Measurements from ENCODE around the gene DAGLB.
"Not testable (repeated sequence)": the region's sequence is repeated elsewhere in the genome, so short reads cannot be mapped to it uniquely, and the experiment has no call there.

Gene DAGLB

DNA sequence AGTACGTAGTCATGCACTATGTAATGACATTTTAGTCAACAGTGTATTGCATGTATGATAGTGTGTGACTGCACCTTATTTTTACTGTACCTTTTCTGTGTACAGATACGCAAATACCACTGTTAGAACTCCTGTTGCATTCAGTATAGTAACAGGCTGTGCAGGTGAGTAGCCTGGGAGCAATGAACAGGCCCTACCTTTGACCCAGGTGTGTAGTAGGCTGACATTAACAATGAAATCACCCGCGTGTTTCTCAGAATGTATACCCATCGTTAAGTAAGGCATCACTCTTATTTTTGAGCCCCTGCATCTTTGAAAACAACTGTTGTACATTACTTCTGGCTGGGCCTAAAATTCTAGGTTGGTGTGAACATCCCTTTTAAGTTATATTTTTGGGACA, 41.6 kb downstream of the DAGLB start:
- no peak for DNase-seq (ENCODE audit: low read depth, low spot score)
- no peak overlapping the region for H3K4me3 ChIP-seq (ENCODE audit: low read length)

- DNase-seq (ENCODE audit: low read depth, low spot score) = no peak
- no peak overlapping the region for H3K4me3 ChIP-seq (ENCODE audit: low read length)
These were observed 43.8 kb downstream of the DAGLB start for GRCh38 chr7:6403907-6404306.

- DNase-seq (ENCODE audit: low read depth, low spot score) = no peak
- H3K4me3 ChIP-seq (ENCODE audit: low read length) = no peak overlapping the region
These were observed 45.0 kb downstream of the DAGLB start for GRCh38 chr7:6402741-6403140.

DNA sequence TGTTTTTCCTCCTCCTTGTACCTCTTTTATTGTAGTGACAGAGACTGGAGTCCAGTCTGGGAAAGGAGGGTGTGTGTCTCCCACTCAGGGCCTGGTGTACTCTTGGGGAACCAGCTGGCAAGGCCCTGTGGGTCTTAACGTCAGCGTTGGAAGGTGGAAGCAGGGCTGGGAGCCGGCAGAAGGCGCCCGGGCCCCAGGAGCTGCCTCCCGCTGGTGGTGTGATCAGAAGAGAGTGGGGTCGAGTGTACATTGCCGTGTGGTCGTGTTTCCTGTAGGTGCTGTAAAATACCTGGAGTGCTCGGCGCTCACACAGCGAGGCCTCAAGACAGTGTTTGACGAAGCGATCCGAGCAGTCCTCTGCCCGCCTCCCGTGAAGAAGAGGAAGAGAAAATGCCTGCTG, 45.7 kb downstream of the DAGLB start:
- H3K4me3 ChIP-seq (ENCODE audit: low read length) = no peak overlapping the region
- no peak for DNase-seq (ENCODE audit: low read depth, low spot score)

- no peak for DNase-seq (ENCODE audit: low read depth, low spot score)
- no peak overlapping the region for H3K4me3 ChIP-seq (ENCODE audit: low read length)
These were observed 46.2 kb downstream of the DAGLB start for GRCh38 chr7:6401536-6401935.

- not testable (repeated sequence) for DNase-seq (ENCODE audit: low read depth, low spot score); H3K4me3 ChIP-seq (ENCODE audit: low read length)
These were observed 47.3 kb downstream of the DAGLB start for GRCh38 chr7:6400243-6401105.

- no peak overlapping the region for H3K4me3 ChIP-seq (ENCODE audit: low read length)
- no peak for DNase-seq (ENCODE audit: low read depth, low spot score)
These were observed 48.4 kb downstream of the DAGLB start for GRCh38 chr7:6399351-6399750.

DNA sequence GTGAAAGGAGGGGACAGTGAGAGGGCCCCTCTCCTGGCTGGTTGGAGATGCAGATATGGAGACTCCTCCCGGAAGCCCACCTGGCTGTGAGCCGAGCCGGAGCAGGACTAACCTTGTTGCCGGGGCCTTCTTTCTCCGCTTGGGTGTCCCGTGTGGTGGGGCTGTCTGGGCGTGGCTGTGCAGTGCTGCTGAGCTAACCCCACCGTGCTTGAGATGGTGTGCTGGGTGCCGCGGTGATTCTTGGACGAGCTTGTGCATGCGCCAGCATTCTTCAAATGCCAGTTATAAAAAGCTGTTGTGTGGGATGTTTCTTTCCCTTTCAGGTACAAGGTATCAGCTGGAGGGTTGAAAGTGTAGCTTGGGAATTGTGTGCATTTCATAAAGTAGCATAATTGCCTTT, 48.8 kb downstream of the DAGLB start:
- H3K4me3 ChIP-seq (ENCODE audit: low read length) = no peak overlapping the region
- DNase-seq (ENCODE audit: low read depth, low spot score) = no peak

GRCh38 chr7:6397759-6398495, 49.8 kb downstream of the DAGLB start:
- not testable (repeated sequence) for DNase-seq (ENCODE audit: low read depth, low spot score); H3K4me3 ChIP-seq (ENCODE audit: low read length)

DNA sequence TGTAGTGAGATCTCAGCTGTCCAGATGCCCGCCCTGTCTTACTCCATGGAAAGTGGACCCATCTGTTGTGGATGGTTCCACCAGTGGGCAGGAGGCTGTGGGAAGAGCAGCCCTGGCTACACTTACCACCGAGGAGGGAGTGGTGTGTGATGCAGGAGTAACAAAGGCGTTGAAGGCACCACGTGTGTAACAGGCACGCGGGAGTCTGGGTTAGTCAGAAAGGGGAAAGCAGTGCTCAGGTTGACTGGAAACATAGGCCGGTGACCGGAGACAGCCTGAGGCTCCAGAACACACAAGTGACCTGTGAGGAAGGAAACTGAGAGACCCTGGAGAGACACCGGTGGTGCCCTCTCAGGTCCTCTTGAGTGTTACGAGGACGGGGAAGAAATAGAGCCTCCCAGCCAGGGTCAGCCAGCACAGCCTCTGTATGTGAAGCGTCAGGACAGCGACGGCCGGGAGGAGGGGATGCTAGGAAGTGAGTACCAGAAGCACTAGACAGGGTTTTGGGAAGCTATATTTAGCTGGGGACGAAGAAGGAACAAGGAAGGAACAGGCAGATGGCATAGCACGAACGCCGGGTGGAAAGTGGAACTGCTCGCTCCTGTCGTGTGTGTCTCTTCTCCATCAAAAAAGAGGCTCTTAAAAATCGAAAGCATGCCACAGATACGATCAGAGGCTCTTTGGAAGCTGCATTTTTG, 51.7 kb downstream of the DAGLB start:
- DNase-seq (ENCODE audit: low read depth, low spot score) = no peak
- H3K4me3 ChIP-seq (ENCODE audit: low read length) = no peak overlapping the region

DNA sequence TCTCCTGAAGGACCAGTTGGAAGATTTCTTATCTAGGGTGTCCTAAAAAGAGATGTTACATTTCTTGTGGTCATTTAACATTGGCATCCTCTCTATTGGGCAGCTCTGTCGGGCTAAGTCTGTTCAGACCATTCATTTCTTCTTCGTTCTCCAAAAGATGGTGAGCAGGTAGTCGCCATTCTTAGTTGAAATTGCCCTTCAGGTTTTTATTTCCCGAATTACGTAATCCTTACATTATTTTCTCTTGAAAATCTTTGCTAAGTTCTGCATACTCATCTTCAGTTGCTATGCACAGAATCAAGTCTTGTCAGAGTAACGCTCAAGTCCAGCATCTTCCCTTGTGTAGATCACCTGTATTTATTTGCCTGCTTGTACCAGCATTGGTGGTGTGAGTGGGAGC, 53.6 kb downstream of the DAGLB start:
- no peak overlapping the region for H3K4me3 ChIP-seq (ENCODE audit: low read length)
- no peak for DNase-seq (ENCODE audit: low read depth, low spot score)

DNA sequence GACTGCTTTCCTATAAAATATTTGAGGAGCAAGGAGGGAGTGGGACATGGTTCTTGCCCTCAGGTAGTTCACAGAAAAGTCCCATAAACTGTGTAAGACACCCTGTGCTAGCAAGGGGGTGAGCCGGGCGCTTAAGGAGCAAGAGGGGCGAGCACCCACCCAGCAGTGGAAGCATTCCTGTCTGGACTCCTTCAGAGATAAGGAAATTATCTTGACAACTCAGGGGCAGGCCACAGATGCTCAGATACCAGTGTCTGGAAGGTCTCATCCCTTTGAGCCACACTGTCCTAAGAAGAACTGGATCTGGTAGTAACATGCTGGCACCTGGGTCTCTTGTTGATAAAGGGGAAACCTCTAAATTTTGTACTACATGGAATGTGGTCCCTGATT, 54.1 kb downstream of the DAGLB start:
- no peak for DNase-seq (ENCODE audit: low read depth, low spot score)
- no peak overlapping the region for H3K4me3 ChIP-seq (ENCODE audit: low read length)

- DNase-seq (ENCODE audit: low read depth, low spot score) = no peak
- H3K4me3 ChIP-seq (ENCODE audit: low read length) = no peak overlapping the region
These were observed 54.8 kb downstream of the DAGLB start for GRCh38 chr7:6392712-6393666.

- no peak for DNase-seq (ENCODE audit: low read depth, low spot score)
- H3K4me3 ChIP-seq (ENCODE audit: low read length) = no peak overlapping the region
These were observed 58.0 kb downstream of the DAGLB start for GRCh38 chr7:6389728-6390127.

GRCh38 chr7:6387734-6388294, 59.9 kb downstream of the DAGLB start:
- H3K4me3 ChIP-seq (ENCODE audit: low read length) = no peak overlapping the region

GRCh38 chr7:6386779-6387178, 61.0 kb downstream of the DAGLB start:
- no peak overlapping the region for H3K4me3 ChIP-seq (ENCODE audit: low read length)
- DNase-seq (ENCODE audit: low read depth, low spot score) = no peak

More at GRCh38 chr7:6387734-6388294, 59.9 kb downstream of the DAGLB start:
- no peak for DNase-seq (ENCODE audit: low read depth, low spot score)

DNA sequence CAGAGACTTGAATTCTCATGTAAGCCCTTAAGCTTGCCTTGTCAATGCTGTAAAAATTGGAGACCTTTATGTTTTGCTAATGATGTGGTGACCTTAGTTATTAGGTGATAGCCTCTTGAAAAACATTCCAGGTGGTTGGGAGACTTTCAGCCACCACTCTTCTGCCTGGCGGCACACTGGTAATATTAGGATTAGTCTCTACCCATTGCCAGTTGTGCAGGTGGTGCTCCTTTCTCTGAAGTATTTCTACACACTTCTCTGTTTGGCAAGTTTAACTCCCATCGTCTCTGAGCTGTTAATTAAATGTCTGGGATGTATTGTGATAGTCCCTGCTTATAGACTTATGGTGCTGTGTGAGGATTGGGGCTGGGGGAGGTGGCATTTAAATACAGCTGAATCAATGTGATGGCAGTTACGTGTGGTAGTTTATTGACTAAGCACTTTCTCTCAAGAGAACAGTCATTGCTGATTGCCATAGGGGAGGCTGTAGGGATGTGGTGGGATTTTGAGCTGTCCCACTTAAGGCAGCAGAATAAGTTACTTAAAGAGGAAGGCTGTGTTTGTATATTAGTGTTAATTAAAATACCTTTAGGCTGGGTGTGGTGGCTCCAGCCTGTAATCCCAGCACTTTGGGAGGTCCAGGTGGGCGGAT, 61.7 kb downstream of the DAGLB start:
- no peak for DNase-seq (ENCODE audit: low read depth, low spot score)
- no peak overlapping the region for H3K4me3 ChIP-seq (ENCODE audit: low read length)

GRCh38 chr7:6385110-6385781, 62.5 kb downstream of the DAGLB start:
- no peak overlapping the region for H3K4me3 ChIP-seq (ENCODE audit: low read length)
- DNase-seq (ENCODE audit: low read depth, low spot score) = no peak
